Transverse colon (tissue), 4 donors: ENCODE results near the gene GNA14.

ENCODE experiments used
- CTCF ChIP-seq, 5 experiments: fragments of 200-600 bp in 3 of 5; fragments of 450-650 bp in 2 of 5; sonication (generic) in 3 of 5; IDR thresholded peaks; 1 replicate in 2 of 5; 2 replicates in 3 of 5; pipeline ENCODE4 v1.5.1; 2016 to 2017; ENCODE audit warnings: antibody characterized with exemption in 5 of 5, inconsistent platforms in 3 of 5, mild to moderate bottlenecking in 2 of 5, moderate library complexity in 1 of 5
- EP300 ChIP-seq: sonication (generic); formaldehyde crosslinking; IDR thresholded peaks from one replicate; pipeline ENCODE4 v1.6.1; 2017; ENCODE audit warnings: antibody characterized with exemption, low read depth
- POLR2A ChIP-seq: fragments of 450-650 bp; IDR thresholded peaks from one replicate; pipeline ENCODE4 v1.6.1; 2016; ENCODE audit warnings: antibody characterized with exemption, mild to moderate bottlenecking, moderate library complexity
- POLR2AphosphoS5 ChIP-seq, 3 donors: sonication (generic); formaldehyde crosslinking; IDR thresholded peaks; one replicate each; pipeline ENCODE4 v1.6.1; 2016; ENCODE audit warnings: antibody characterized with exemption in 3 of 3

- no peak for TF ChIP-seq CTCF (IDR thresholded peaks at IDR 0.05)
- no peak for TF ChIP-seq POLR2AphosphoS5 (IDR thresholded peaks at IDR 0.05)
- no peak for TF ChIP-seq POLR2A
- no peak for TF ChIP-seq EP300
These were observed 32.5 kb upstream of the GNA14 start for GRCh38 chr9:77680581-77680980.
